ENCODE results near the gene C1orf167.

The C1orf167 gene

DNA sequence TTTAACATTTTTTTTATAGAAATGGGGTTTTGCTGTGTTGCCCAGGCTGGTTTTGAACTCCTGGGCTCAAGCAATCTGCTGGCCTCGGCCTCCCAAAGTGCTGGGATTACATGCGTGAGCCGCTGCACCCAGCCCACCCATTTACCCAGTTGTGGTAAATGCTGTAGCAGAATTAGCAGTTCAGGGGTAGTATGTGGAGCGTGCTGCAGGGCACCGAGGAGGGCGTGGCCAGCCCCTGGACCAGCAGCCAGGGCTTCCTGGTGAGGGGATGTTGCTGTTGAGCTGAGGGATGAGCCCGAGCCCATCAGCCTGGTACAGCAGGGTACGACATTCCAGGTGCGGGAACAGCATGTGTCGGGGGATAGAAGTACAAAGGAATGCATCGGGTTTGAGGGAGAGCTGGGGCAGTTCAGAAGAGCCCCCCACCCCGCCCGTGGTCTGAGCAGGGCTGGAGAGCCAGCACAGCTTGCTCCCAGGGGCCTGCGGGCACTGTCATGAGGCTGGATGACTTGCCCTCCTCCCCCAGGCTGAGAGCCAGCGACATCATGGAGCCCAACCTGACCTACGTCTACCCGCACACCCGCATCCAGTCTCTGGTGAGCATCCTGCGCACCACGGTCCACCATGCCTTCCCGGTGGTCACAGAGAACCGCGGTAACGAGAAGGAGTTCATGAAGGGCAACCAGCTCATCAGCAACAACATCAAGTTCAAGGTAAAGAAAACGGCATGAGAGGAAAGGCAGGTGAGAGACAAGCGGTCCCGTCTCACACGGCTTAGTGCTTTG lies 73.6 kb downstream of the C1orf167 start:
- no peak for DNase-seq (ENCODE audit: low read depth in 2 of 3, low spot score in 2 of 3)

DNA sequence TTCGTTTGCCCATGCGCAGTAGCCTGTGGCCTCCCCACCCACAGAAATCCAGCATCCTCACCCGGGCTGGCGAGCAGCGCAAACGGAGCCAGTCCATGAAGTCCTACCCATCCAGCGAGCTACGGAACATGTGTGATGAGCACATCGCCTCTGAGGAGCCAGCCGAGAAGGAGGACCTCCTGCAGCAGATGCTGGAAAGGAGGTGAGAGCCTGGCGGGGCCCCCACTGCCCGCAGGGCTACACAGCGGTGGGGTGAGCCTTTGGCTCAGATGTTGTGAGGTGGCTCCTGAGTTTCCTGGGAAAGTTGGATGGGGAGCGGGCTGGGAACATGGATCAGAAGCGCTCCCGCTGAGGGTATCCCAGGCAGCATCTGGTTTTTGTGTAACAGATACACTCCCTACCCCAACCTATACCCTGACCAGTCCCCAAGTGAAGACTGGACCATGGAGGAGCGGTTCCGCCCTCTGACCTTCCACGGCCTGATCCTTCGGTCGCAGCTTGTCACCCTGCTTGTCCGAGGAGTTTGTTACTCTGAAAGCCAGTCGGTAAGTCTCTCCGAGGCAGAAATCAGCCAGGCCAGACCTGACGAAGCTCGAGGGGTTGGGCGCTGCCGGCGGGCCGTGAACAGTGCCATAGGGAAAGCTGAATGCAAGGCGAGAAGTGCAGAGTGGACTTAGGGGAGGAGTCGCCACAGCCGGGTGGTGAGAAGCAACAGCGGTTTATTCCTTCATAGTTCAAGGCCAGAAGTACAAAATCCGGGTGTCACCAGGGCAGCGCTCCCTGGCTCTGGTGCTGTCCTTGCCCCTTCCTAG lies 75.2 kb downstream of the C1orf167 start:
- DNase-seq (ENCODE audit: low read depth in 2 of 3, low spot score in 2 of 3) = no peak

DNA sequence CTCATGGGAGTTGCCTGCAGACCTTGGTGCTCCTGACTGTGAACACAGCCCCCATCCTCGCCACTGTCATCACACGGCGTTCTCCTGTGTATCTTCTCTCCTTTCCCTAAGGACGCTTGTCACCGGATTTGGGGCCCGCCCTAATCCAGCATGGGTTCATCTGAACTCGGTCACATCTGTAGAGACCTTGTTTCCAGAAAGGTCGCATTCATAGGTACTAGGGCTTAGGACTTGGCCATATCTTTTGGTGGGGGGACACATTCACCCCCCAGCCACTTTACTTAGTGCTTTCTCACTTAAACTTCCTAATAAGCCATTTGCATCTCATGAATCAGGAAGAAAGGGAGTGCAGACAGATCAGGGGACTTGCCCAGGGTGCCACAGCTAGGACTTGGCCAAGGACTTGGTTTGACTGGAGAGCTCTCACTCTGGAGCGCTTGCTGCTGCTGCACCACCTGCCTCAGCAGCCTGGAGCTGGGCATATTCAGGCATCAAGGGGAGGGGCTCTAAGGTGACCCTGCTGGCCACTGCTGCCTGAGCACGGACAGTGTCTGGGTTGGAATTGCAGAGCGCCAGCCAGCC lies 75.9 kb downstream of the C1orf167 start:
- DNase-seq (ENCODE audit: low read depth in 2 of 3, low spot score in 2 of 3) = no peak

DNA sequence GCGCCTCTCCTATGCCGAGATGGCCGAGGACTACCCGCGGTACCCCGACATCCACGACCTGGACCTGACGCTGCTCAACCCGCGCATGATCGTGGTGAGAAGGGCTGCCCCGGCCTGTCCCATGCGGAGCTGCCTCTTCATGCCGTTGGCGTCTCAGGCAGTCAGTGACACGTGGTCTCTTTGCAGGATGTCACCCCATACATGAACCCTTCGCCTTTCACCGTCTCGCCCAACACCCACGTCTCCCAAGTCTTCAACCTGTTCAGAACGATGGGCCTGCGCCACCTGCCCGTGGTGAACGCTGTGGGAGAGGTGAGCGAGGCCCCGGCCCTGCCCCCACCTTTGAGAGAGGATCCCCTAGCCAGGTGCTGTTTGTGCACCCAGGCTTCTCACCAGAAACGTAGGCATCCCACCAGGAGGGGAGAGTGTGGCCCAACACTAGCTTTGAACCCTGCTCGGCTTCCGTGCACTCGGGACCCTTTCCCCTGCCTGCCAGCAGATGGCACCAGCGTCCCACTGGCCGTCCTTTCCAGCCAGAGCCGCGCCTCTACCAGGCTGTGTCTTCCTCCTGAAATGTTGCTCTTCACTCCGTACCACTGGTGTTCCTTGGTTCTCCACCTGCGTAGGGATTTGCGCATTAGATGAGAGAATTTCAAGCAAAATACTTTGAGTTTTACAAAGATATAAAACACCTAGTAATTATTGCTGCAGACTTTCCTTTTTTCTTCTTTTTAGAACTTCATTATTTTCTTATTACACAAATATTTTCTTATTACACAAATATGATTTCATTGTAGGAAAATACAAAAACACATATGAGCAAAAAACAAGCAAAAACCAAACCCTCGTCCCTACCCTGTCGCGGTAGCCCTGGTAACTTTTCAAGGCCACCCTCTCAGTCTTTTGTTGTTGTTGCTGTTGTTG lies 76.6 kb downstream of the C1orf167 start:
- peak; percentile 29 to 57 (median 55) for DNase-seq (ENCODE audit: low read depth in 2 of 3, low spot score in 2 of 3)

All from activated CD8-positive, alpha-beta memory T cell treated with anti-CD3 and anti-CD28 coated beads for 48 hours (primary cell).